KOPT-K1 (cell line): ENCODE measurements around the gene MYH9.
"Not testable (repeated sequence)": the region's sequence is repeated elsewhere in the genome, so short reads cannot be mapped to it uniquely, and the experiment has no call there.

Experiments
- H3K27ac ChIP-seq: fragments of 200-600 bp; sonication (generic); 2 replicates; pipeline ENCODE4 v1.5.1; 2016; ENCODE audit warnings: antibody characterized with exemption, mild to moderate bottlenecking, low read depth, low read length; ENCODE audit not compliant: poor library complexity, severe bottlenecking
- H3K36me3 ChIP-seq: fragments of 200-600 bp; sonication (generic); 2 replicates; pipeline ENCODE4 v1.5.1; 2017; ENCODE audit warnings: antibody characterized with exemption, mild to moderate bottlenecking, low read length, moderate library complexity; ENCODE audit not compliant: insufficient read depth
- H3K9me3 ChIP-seq: fragments of 200-600 bp; sonication (generic); 2 replicates; pipeline ENCODE4 v1.5.1; 2017; ENCODE audit warnings: antibody characterized with exemption, low read length, mild to moderate bottlenecking; ENCODE audit not compliant: insufficient read depth, poor library complexity, severe bottlenecking

Gene MYH9

DNA sequence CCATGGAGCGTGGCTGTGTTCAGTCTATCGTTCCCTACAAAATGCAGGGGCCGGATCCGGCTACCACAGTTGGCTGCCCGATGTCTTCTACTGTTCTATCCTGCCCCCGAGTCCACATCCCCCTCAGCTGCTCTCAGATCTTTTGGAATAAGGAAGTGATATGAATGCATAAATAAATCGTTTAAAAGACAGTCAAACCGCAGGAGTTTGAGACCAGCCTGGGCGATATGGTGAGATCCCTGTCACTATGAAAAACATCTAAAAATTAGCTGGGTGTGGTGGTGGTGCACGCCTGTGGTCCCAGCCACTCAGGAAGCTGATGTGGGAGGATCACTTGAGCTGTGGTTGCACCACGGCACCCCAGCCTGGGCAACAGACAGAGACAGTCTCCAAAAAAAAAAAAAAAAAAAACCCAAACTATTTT lies 97.8 kb downstream of the MYH9 start:
- peaks cover 87% of the 10 kb centered on the region for H3K36me3 ChIP-seq
- not testable (repeated sequence) for H3K27ac ChIP-seq

DNA sequence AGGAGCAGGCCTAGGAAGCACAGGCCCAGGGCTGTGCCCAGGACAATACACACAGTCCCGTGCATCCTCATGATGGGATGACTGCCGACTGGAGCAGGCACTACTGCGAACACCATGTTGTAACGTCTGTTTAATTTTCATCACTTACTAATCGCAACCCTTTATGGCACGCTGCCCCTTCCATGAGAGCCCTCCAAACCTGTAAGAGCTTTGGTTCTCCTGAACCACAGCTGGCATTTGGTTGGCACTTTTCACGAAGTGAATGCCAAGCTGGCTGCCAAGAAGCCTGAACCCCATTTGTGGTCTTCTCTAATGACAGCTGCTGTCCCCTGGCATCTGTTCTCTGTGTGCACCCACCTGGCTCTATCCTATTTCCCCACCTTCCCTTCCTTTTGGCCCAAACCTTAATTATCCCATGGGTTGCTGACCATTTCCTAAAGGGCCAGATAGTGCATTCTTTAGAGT lies 98.3 kb downstream of the MYH9 start:
- H3K27ac ChIP-seq = no peak overlapping the region

More for the DNA sequence above, 97.8 kb downstream of the MYH9 start:
- H3K9me3 ChIP-seq = peaks cover 13% of the 10 kb centered on the region

DNA sequence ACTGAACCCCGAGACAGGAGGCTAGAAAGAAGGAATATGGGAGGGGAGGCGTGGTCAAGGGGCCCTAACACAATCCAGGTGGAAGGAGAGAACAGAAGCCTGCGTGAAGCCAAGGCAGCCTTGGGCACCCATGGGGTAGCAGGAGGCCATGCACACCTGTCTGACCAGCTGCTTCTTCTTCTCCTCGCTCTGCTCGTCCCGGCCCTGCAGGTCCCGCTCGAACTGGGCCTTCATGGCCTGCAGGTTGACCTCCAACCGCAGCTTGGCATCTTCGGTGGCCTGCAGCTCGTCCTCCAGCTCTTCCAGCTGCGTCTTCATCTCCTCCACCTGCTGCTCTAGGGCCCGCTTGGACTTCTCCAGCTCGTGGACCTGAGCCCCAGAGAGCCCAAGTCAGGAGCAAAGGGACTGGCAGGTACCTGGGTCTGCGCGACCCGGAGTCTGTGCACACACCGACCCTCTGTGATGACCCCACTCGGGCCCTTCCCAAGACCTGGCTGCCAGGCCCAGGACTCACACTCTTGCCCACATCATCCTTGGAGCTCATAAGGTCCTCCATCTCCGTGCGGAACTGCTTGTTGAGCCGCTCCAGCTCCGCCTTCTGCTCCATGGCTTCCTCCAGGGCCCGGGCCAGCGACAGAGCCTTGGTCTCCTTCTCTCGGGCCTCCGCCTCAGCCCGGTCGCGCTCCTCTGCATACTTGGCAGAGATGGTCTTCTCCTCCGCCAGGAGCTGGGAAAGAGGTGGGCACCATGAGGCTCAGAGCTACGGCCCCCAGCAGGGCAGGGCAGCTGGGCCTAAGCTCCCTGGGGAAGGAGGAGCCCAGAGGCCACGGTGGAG lies 99.0 kb downstream of the MYH9 start:
- H3K36me3 ChIP-seq = peaks cover 87% of the 10 kb centered on the region
- no peak overlapping the region for H3K27ac ChIP-seq
- H3K9me3 ChIP-seq = peaks cover 13% of the 10 kb centered on the region

More for the DNA sequence above, 98.3 kb downstream of the MYH9 start:
- Histone ChIP-seq H3K36me3 (peaks cover 87% of the 10 kb centered on the region), H3K9me3 (peaks cover 13% of the 10 kb centered on the region)

DNA sequence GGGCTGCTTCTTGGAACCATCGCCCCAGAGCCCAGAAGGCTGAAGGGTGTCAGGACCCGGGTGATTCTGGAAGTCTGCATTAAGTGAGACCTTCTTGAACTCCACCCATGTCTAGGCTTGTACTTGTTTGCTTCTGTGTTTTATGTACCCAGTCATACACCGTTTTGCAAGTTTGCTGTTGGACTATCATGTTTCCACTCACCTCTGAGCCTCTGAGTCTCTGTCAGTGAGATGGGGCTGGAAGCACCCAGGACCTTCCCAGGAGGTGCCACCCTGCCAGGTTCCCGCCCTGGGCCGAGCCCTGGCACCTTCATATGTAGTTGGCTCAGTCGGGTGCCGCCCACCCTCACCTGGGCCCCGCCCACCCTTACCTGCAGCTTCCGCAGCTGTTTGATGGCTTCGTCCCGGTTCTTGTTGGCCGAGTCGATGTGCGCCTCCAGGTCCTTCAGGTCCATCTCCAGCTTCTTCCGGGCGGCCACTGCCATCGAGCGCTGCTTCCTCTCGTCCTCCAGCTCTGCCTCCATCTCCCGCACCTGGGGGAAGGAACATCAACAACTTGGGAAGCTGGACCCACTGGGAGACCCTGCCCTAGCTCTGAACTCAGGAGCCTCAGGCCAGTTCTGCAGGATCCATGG lies 99.8 kb downstream of the MYH9 start:
- H3K9me3 ChIP-seq = peaks cover 13% of the 10 kb centered on the region
- H3K27ac ChIP-seq = no peak overlapping the region
- H3K36me3 ChIP-seq = peaks cover 87% of the 10 kb centered on the region

DNA sequence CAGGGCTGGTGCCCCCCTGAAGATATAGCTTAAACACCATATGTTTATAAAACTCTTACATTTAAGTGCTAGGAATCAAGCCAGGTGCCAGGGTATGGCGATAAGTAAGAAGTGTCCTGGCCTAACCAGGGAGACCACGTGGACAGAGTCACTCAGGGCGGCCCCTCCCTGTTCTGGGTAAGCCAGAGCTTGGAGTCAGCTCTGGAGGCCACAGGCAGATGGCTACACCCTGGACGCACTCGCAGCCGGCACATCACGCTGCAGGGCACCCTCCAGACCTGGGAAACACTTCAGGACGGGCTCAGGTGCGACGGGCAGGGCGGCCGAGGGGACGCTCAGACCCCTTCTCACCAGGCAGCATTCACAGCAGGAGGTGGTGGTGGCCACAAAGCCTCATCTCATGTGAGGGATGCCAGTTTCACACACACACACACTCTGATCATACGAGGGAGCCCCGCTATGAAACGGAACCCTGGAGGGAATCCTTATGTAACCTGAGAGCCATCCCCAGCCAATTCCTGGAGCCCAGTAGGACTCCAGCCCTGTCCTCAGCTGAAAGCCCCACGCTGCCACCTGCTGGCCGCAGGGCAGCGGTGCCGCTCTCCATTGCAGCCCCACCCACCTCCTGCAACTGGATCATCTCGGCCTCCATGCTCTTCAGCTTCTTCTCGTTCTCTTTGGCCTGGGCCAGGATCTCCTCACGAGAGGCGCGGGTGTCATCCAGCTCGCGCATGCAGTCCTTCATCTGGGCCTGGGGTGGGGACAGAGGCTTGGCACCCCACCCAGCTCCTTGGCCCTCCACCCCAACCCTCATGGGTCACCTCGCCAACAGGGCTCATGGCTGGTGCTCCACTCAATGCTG lies 101.4 kb downstream of the MYH9 start:
- peaks cover 88% of the 10 kb centered on the region for H3K36me3 ChIP-seq
- no peak overlapping the region for H3K27ac ChIP-seq
- H3K9me3 ChIP-seq = no peaks in the 10 kb centered on the region

DNA sequence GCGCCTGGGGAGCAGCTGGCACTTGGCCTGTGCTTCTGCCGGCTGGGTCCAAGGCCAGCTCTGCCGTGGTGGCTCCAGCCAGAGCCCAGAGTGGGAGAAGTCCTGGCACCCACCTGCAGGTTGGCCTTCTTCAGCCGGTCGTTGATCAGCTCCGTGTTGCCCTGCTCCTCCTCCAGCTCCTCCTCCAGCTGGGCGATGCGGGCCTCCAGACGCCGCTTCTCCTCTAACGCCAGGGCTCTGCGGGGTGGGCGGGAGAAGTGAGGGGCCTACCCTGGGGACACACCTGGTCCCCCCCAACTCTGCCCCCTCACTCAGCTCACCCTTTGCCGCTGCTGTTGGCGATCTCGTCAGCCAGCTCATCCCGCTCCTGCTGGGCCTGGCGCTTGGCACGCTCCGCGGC lies 102.2 kb downstream of the MYH9 start:
- peaks cover 93% of the 10 kb centered on the region for H3K36me3 ChIP-seq
- no peak overlapping the region for H3K27ac ChIP-seq

DNA sequence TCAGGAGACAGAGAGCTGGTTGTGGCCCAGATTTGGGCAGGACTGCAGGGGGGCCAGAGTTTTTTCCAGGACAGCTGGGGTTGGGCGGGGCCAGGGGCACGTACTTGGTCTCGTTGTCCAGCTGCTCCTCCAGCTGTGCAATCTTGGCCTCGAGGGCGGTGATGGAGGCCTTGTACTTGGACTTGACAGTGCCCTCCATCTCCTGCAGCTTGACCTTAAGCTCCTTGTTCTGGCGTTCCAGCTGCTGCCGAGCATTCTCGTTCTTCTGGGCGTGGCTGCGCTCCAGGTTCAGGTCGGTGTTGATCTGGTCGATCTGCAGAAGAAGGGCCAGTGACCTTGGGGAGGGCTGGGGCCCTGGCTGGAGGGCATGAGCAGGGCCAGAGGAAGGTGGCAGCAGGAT lies 102.8 kb downstream of the MYH9 start:
- Histone ChIP-seq H3K9me3 (no peaks in the 10 kb centered on the region), H3K36me3 (peaks cover 92% of the 10 kb centered on the region), H3K27ac (no peak overlapping the region)

More for the DNA sequence above, 102.2 kb downstream of the MYH9 start:
- H3K9me3 ChIP-seq = no peaks in the 10 kb centered on the region

DNA sequence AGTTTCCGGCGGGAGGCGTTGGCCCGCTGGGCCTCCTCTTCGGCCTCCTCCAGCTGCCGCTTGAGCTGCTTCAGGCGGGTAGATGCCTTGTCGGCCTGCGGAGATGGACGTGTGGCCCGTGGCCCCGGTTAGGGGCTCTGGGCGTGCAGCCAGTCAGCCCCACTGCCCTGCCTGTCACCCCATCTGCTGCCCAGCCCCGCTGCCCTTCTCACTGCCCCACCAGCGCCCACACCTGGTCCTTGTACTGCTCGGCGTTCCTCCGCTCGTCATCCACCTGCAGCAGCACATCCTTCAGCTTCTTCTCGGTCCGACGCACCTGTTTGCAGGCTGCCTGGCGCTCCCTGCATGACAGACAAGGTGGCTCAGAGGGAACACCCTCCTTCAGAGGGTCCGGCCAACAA lies 103.6 kb downstream of the MYH9 start:
- Histone ChIP-seq H3K9me3 (no peaks in the 10 kb centered on the region), H3K27ac (no peak overlapping the region), H3K36me3 (peaks cover 90% of the 10 kb centered on the region)

DNA sequence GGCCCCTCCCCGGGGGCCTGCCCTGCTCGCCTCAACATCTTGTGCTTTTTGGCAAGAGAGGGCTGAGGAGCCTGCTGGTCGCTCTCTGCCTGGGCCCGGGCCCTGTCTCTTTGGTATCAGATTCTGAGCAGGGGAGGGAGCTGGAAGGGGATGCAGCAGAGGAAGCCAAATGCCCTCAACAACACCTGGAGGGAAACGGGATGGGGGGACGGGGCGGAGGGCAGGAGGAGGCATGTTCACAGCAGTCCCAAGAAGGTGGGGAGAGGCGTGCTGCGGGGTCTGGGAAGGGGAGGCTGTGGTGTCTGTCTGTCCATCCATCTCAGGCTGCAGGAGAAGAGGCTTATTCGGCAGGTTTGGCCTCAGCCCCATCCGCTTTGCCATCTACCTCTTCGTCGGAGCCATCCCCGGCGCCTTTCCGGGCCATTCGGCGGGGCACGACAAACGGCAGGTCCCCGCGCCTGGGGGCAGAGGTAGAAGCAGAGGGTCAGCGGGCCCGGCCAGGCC lies 105.4 kb downstream of the MYH9 start:
- Histone ChIP-seq H3K9me3 (no peaks in the 10 kb centered on the region), H3K36me3 (peaks cover 74% of the 10 kb centered on the region)

DNA sequence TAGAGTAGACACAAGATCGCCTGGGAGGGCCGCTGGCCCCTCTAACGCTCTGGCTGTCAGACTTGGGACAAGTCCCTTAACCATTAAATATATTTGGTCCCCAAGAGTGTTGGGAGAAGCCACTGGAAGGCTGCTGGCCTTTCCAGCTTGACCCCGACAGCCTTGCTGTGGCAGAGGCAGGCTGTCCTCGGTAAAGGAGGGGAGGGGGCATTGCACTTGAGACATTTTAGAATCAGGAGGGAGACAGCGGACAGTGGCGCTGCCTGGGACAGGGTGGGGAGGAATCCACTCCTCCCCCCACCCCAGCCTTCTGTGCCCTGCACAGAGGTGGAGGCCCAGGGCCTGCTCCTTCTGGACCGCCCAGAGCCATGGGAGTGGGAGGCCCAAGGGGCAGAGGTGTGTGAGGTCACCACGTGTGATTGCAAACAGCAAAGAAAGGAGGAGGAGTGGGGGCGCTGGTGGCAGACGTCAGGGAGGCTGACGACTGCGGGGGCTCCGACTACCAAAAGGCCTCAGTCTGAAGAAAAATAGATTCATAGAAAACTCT lies 105.9 kb downstream of the MYH9 start:
- H3K27ac ChIP-seq = no peak overlapping the region
- no peaks in the 10 kb centered on the region for H3K9me3 ChIP-seq
- peaks cover 69% of the 10 kb centered on the region for H3K36me3 ChIP-seq

More for the DNA sequence above, 105.4 kb downstream of the MYH9 start:
- H3K27ac ChIP-seq = no peak overlapping the region

DNA sequence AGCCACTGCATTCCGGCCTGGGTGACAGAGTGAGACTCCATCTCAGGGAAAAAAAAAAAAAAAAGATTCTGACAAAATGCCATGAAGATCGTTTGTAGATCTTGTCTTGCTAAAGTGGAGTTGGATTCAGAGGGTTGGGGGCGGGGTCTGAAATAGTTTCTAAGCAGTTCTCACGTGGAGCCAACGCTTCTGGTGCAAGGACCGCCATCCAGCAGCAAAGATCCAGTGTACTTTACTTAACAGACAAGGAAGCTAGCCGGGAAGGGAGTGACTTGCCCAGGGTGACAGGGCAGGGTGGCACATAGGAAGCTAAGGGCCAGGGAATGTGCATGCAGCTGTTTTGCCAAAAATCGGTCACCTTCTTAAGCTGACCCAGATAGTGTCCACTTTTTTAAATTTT lies 107.4 kb downstream of the MYH9 start:
- H3K36me3 ChIP-seq = peaks cover 54% of the 10 kb centered on the region
- H3K9me3 ChIP-seq = no peaks in the 10 kb centered on the region
- no peak overlapping the region for H3K27ac ChIP-seq

DNA sequence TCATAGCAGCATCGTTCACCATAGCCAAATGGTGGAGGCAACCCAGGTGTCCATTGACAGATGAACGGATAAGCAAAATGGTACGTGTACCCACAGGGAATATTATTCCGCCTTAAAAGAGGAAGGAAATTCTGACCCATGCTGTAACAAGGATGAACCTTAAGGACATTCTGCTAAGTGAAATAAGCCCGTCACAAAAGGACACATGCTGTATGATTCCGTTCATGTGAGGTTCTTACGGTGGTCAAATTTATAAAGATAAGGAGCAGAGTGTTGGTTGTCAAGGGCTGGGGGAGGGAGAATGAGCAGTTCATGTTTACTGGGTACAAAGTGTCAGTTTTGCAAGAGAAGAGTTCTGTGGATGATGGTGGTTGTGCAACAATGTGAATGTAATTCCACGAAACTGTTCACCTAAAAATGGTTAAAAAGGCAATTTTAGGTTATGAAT lies 108.5 kb downstream of the MYH9 start:
- Histone ChIP-seq H3K36me3 (peaks cover 43% of the 10 kb centered on the region), H3K9me3 (no peaks in the 10 kb centered on the region), H3K27ac (no peak overlapping the region)

DNA sequence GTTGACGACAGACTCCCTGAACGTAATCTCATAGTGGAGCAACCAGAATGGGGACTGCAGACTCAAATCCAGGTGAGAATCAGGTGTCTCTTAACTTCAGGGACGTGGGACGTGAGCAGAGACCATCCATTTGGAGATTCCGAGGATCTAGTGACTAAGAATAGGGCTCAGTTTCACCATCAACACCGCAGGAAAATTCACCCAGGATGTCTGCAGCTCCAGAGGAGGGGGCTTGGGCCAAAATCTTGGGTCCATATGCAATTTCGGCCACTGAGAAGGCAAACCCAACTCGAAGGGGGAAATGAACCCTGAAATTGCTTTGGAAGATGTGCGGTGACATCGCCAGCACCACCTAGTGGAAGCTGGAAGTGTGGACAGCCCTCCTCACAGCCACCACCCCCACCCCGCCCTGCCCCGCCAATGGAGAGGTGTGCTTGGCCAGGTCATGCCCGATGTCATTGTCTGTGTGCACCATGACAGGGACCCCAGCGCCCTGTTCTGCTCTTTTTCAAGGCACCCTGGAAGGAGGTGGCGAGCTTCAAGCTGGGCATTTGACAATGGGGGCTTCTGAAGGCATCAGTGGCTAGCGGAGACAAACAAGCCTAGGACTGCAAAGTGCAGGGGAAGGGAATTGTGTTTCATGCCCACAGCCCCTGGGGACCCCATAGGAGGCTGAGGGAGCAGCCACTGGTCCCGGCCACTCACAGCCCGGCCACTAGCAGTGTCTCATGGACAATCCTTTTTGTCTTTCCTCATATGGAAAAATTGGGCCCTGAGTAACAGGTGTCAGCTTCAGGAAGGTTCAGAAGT lies 110.1 kb downstream of the MYH9 start:
- Histone ChIP-seq H3K9me3 (no peaks in the 10 kb centered on the region), H3K27ac (no peak overlapping the region), H3K36me3 (peaks cover 27% of the 10 kb centered on the region)

DNA sequence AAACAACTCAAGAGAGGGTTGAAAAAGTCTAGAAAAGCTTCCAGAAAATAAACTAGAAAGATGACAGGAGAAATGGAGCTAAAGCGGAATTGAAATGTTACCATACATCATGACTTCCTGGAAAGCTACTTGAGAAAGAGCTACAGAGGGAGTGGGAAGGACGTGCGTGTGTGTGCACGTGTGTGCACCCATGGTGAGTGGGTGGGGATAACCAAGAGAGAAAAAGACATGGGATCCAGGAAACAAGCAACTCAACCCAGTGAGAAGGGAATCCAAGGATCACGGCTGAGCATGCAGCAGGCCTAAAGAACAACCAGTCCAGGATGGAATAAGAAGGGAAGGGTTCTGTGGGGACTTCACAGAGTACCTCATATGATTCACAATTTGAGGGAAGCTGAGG lies 113.2 kb downstream of the MYH9 start:
- Histone ChIP-seq H3K36me3 (peaks cover 6% of the 10 kb centered on the region; the same call in 1 of the 2 replicates), H3K9me3 (no peaks in the 10 kb centered on the region), H3K27ac (no peak overlapping the region)
